Measurements from ENCODE around the gene KRTAP10-4. TPM values are rescaled to one million over a fixed set of nuclear protein-coding genes. Genes with fewer than 3 reads are reported as not detected.

The KRTAP10-4 gene
- total and polyA plus RNA-seq, 2 donors (not counting 3 experiments of a cell fraction or from before 2014, with no cell fraction given) = not detected

DNA sequence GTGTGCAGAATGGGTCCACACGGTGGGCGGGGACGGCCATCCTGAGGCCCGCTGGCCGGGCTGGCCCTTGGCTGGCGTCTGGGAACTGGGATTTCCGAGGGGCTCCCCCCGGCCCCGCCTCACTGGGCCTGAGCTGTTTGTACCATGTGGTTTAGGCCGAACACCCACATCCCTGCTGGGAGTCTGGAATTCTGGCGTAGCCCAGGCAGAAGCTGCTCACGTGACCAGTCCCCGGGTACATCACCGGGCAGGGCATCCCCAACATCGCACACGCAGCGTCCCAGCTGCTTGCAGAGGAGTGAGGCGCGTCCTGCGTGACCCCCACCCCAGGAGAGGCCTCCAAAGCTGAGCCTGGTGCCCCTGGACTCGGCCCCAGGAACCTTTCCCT is 28.9 kb downstream of the KRTAP10-4 start:
- H3K4me3 ChIP-seq (replicated peaks in 1 of 3; ENCODE audit: insufficient read depth in 1 of 3, low read depth in 1 of 3, low read length in 3 of 3) = no peak overlapping the region
- no peaks in the 10 kb centered on the region for H4K20me1 ChIP-seq (replicated peaks; ENCODE audit: control insufficient read depth, extremely low read depth, insufficient read depth, low read length)
- H3K4me1 ChIP-seq (ENCODE audit: control insufficient read depth, extremely low read depth, insufficient read depth, low read length) = no peaks in the 10 kb centered on the region
- H3K9ac ChIP-seq (replicated peaks; ENCODE audit: extremely low read depth, insufficient read depth, low read length) = no peak overlapping the region
- DNase-seq (ENCODE audit: low read depth, low spot score) = no peak
- no peak overlapping the region for H2AFZ ChIP-seq (ENCODE audit: low read depth, low read length)
- intact Hi-C loops (cut with micrococcal nuclease) = no loop called here
- no peaks in the 10 kb centered on the region for H3K79me2 ChIP-seq (ENCODE audit: control insufficient read depth, insufficient read depth, low read length)
- H3K9me3 ChIP-seq (replicated peaks; ENCODE audit: control insufficient read depth, insufficient read depth, low read length) = no peaks in the 10 kb centered on the region
- H3K27me3 ChIP-seq (ENCODE audit: control insufficient read depth in 2 of 2, insufficient read depth in 2 of 2, low read length in 2 of 2) = peaks cover 0 to 5% of the 10 kb centered on the region in 2 experiments
- FAIRE-seq = no peak
- no peak overlapping the region for H3K27ac ChIP-seq (ENCODE audit: insufficient read depth, low read depth, low read length)
- no peaks in the 10 kb centered on the region for H3K36me3 ChIP-seq (ENCODE audit: control insufficient read depth in 2 of 2, extremely low read depth in 1 of 2, insufficient read depth in 2 of 2, low read length in 2 of 2)
- TF ChIP-seq MYC (IDR thresholded peaks at IDR 0.05; ENCODE audit: low read depth, low read length) (no peak), FOS (IDR thresholded peaks at IDR 0.05; ENCODE audit: borderline replicate concordance, insufficient read depth, low read length) (no peak), GATA2 (IDR thresholded peaks at IDR 0.05; ENCODE audit: insufficient read depth, insufficient read length, low read depth, low read length) (no peak), POLR2A (IDR thresholded peaks at IDR 0.05; ENCODE audit: low read depth, low read length) (no peak), EZH2 (IDR thresholded peaks at IDR 0.05; ENCODE audit: borderline replicate concordance, low read depth, low read length, severe bottlenecking) (no peak), JUN (IDR thresholded peaks at IDR 0.05; ENCODE audit: borderline replicate concordance, insufficient read depth, insufficient read length, low read depth) (no peak), POLR2AphosphoS5 (IDR thresholded peaks at IDR 0.05; ENCODE audit: insufficient read depth, low read depth, low read length) (no peak)
- TF ChIP-seq, protein P1, sequence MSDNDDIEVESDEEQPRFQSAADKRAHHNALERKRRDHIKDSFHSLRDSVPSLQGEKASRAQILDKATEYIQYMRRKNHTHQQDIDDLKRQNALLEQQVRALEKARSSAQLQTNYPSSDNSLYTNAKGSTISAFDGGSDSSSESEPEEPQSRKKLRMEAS (IDR thresholded peaks at IDR 0.05; ENCODE audit: insufficient read depth, insufficient read length) = no peak
- TF ChIP-seq, protein P2, sequence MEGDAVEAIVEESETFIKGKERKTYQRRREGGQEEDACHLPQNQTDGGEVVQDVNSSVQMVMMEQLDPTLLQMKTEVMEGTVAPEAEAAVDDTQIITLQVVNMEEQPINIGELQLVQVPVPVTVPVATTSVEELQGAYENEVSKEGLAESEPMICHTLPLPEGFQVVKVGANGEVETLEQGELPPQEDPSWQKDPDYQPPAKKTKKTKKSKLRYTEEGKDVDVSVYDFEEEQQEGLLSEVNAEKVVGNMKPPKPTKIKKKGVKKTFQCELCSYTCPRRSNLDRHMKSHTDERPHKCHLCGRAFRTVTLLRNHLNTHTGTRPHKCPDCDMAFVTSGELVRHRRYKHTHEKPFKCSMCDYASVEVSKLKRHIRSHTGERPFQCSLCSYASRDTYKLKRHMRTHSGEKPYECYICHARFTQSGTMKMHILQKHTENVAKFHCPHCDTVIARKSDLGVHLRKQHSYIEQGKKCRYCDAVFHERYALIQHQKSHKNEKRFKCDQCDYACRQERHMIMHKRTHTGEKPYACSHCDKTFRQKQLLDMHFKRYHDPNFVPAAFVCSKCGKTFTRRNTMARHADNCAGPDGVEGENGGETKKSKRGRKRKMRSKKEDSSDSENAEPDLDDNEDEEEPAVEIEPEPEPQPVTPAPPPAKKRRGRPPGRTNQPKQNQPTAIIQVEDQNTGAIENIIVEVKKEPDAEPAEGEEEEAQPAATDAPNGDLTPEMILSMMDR (IDR thresholded peaks at IDR 0.05; ENCODE audit: extremely low read depth in 1 of 2, insufficient read depth in 1 of 2, low read depth in 1 of 2, low read length in 2 of 2) = no peak
- H3K9me1 ChIP-seq (replicated peaks; ENCODE audit: control insufficient read depth, extremely low read depth, insufficient read depth, low read length) = no peaks in the 10 kb centered on the region
- no TSS peak for BruUV-seq (replicated peaks)
- ChIA-PET POLR2A (no interaction called here), CTCF (no interaction called here)
- dilution Hi-C loops (cut with MboI; ENCODE audit: extremely low pct_ligation_motif_present, low sequenced_read_pairs) = no loop called here
- H3K4me2 ChIP-seq (ENCODE audit: insufficient read depth, low read length) = no peak overlapping the region

Data from endothelial cell of umbilical vein (primary cell).